Panc1 (cell line): ENCODE data around the gene ARMC8. TPM values are rescaled to one million over a fixed set of nuclear protein-coding genes. Genes with fewer than 3 reads are reported as not detected.

Experiments
- ATAC-seq: fragments of 200-7000 bp; cut with Tn5 transposase; 2 replicates; pipeline ENCODE4 v1.9.1; 2020; ENCODE audit warnings: mild to moderate bottlenecking, moderate library complexity
- BruUV-seq: library from RNA; stranded (reverse); fragments of 400-500 nt; replicated peaks from 2 replicates; lab custom pipeline; 2021; lab: Mats Ljungman, UMichigan
- CTCF ChIA-PET: fragments of 300-600 bp; sonication (Branson Sonifier 250); formaldehyde crosslinking; loops from one replicate; lab custom pipeline; 2022; ENCODE audit warnings: antibody characterized with exemption; lab: Charles Lee
- POLR2A ChIA-PET: fragments of 300-600 bp; sonication (Branson Sonifier 250); formaldehyde crosslinking; loops from one replicate; lab custom pipeline; 2022; ENCODE audit warnings: antibody characterized with exemption; lab: Charles Lee
- DNase-seq: peaks from one replicate; pipeline ENCODE4 v3.0.0-alpha.2; 2010; ENCODE audit warnings: low read depth, low spot score
- H3K27ac ChIP-seq: 2 replicates; pipeline ENCODE4 v1.5.1; 2011; ENCODE audit warnings: mild to moderate bottlenecking, low read length, inconsistent platforms
- H3K27me3 ChIP-seq: fragments of 200-500 bp; sonication (Bioruptor generic); 2 replicates; pipeline ENCODE4 v1.6.0; 2014; ENCODE audit warnings: low read length, inconsistent platforms; ENCODE audit not compliant: control insufficient read depth, insufficient read depth
- H3K36me3 ChIP-seq: fragments of 200-500 bp; sonication (Bioruptor generic); 2 replicates; pipeline ENCODE4 v1.5.1; 2014; ENCODE audit warnings: inconsistent platforms, mild to moderate bottlenecking, low read length, moderate library complexity; ENCODE audit not compliant: control insufficient read depth, insufficient read depth
- H3K4me1 ChIP-seq: 2 replicates; pipeline ENCODE4 v1.5.1; 2011; ENCODE audit warnings: inconsistent platforms, mild to moderate bottlenecking, low read length, moderate library complexity; ENCODE audit not compliant: control insufficient read depth, insufficient read depth
- H3K4me3 ChIP-seq, 2 experiments: 2 replicates each; pipeline ENCODE4 v1.5.1; 2011 to 2012; ENCODE audit warnings: low read depth in 2 of 2, low read length in 2 of 2, mild to moderate bottlenecking in 2 of 2, inconsistent platforms in 1 of 2, moderate library complexity in 1 of 2
- H3K9me3 ChIP-seq: fragments of 200-500 bp; sonication (Bioruptor generic); 2 replicates; pipeline ENCODE4 v1.5.1; 2014; ENCODE audit warnings: low read depth, mild to moderate bottlenecking, inconsistent platforms, low read length, moderate library complexity; ENCODE audit not compliant: control insufficient read depth, insufficient read depth
- CTCF ChIP-seq: fragments of 450-650 bp; IDR thresholded peaks from 2 replicates; pipeline ENCODE4 v1.5.1; 2017; ENCODE audit warnings: mild to moderate bottlenecking
- POLR2AphosphoS5 ChIP-seq: IDR thresholded peaks from 2 replicates; pipeline ENCODE4 v1.6.1; 2012; ENCODE audit warnings: mild to moderate bottlenecking, low read depth, low read length, moderate library complexity
- REST ChIP-seq, 2 experiments: IDR thresholded peaks; 2 replicates each; pipeline ENCODE4 v1.6.1; 2011 to 2012; ENCODE audit warnings: low read depth in 2 of 2, control low read depth in 1 of 2, low read length in 1 of 2, mild to moderate bottlenecking in 1 of 2, moderate library complexity in 1 of 2; ENCODE audit not compliant: insufficient read depth in 1 of 2
- SIN3A ChIP-seq: IDR thresholded peaks from 2 replicates; pipeline ENCODE4 v1.6.1; 2012; ENCODE audit warnings: low read depth, mild to moderate bottlenecking, low read length, moderate library complexity, borderline replicate concordance; ENCODE audit not compliant: insufficient read depth
- TCF7L2 ChIP-seq: IDR thresholded peaks from 2 replicates; pipeline ENCODE4 v1.6.1; 2011; ENCODE audit warnings: mild to moderate bottlenecking, low read depth, low read length, inconsistent platforms
- in situ Hi-C: cut with HindIII; loops from 2 replicates; pipeline ENCODE4 v1.10.0; 2016; ENCODE audit warnings: low sequenced_read_pairs, low pct_unique_long_range_greater_than_20kb
- intact Hi-C: fragments of 100-400 bp; cut with micrococcal nuclease; formaldehyde crosslinking; loops from one replicate; pipeline ENCODE4 v1.10.0; 2022; ENCODE audit not compliant: unreplicated experiment
- total RNA-seq: library from RNA; stranded (reverse); gene quantifications from one replicate; pipeline ENCODE4 v1.2.1, GENCODE V29; 2021; ENCODE audit not compliant: unreplicated experiment

Gene ARMC8
- total RNA-seq, 1 experiment from 2014 or later, result 56.0 TPM

- ChIA-PET POLR2A (interaction anchor here (0.6 to 1.2 kb wide), 6 partner anchors 23 to 562 kb away, joined by 3 to 9 read pairs (median 4); no protein-coding TSS in a partner anchor), CTCF (interaction anchor here (0.6 to 0.7 kb wide), 2 partner anchors 149 to 274 kb away, joined by 3 to 4 read pairs; no protein-coding TSS in a partner anchor)
- H3K4me3 ChIP-seq, result peak within 1 kb of the TSS; percentile 87 to 97
- BruUV-seq, result no TSS peak
- peak within 1 kb of the TSS; percentile 89 for H3K27ac ChIP-seq
- peaks cover 3% of the 10 kb centered on the region for H3K4me1 ChIP-seq
- intact Hi-C loops (no loop called here), in situ Hi-C loops (no loop called here)
- peaks cover 19% of the 10 kb centered on the region; the same call in 1 of the 2 replicates for H3K36me3 ChIP-seq
- ATAC-seq (peak; percentile 98), DNase-seq (no peak)
- TF ChIP-seq REST (IDR thresholded peaks at IDR 0.05; ENCODE audit: insufficient read depth in 1 of 2, low read depth in 2 of 2, low read length in 1 of 2) (peak in 1 of 2 experiments; percentile 23; a peak in 1 of 4 replicates), SIN3A (peak; percentile 96), POLR2AphosphoS5 (peak; percentile 94), CTCF (no peak), TCF7L2 (peak; percentile 34; the same call in 1 of the 2 replicates)
- no peaks in the 10 kb centered on the region for H3K27me3 ChIP-seq
- H3K9me3 ChIP-seq, result no peaks in the 10 kb centered on the region
These were observed 12.5 kb upstream of the ARMC8 start, which contains the start of gene DBR1 for GRCh38 chr3:138174421-138175131. TSS of gene DBR1 (minus strand) at chr3:138174921. CDS start at chr3:138174795, 126 bp downstream.

- no peaks in the 10 kb centered on the region for H3K36me3 ChIP-seq
- TF ChIP-seq CTCF, result peak; percentile 76; the same call in 1 of the 2 replicates
- no peak for TF ChIP-seq TCF7L2
- H3K9me3 ChIP-seq, result no peaks in the 10 kb centered on the region
- no peaks in the 10 kb centered on the region; the same call in 1 of the 2 replicates for H3K27me3 ChIP-seq
- CTCF ChIA-PET, result no interaction called here
- intact Hi-C loops (loop anchor here (5.0 kb wide), 2 partner anchors 147 to 237 kb away; partner anchors contain the start of gene NME9), in situ Hi-C loops (no loop called here)
- POLR2A ChIA-PET, result no interaction called here
- no peak overlapping the region for H3K4me3 ChIP-seq
- ATAC-seq (peak; percentile 96), DNase-seq (no peak)
- no peak overlapping the region for H3K27ac ChIP-seq
- no peaks in the 10 kb centered on the region for H3K4me1 ChIP-seq
- BruUV-seq, result no TSS peak
These were observed 6.6 kb upstream of the ARMC8 start for GRCh38 chr3:138180375-138181029.
